Bone marrow (tissue), 2 donors: ENCODE measurements around the gene MINK1.
"Not testable (repeated sequence)": the region's sequence is repeated elsewhere in the genome, so short reads cannot be mapped to it uniquely, and the experiment has no call there.

Experiments
- DNase-seq, 2 donors: peaks; one replicate each; lab custom pipeline; 2025; lab: John Stamatoyannopoulos, UW

MINK1 gene

DNA sequence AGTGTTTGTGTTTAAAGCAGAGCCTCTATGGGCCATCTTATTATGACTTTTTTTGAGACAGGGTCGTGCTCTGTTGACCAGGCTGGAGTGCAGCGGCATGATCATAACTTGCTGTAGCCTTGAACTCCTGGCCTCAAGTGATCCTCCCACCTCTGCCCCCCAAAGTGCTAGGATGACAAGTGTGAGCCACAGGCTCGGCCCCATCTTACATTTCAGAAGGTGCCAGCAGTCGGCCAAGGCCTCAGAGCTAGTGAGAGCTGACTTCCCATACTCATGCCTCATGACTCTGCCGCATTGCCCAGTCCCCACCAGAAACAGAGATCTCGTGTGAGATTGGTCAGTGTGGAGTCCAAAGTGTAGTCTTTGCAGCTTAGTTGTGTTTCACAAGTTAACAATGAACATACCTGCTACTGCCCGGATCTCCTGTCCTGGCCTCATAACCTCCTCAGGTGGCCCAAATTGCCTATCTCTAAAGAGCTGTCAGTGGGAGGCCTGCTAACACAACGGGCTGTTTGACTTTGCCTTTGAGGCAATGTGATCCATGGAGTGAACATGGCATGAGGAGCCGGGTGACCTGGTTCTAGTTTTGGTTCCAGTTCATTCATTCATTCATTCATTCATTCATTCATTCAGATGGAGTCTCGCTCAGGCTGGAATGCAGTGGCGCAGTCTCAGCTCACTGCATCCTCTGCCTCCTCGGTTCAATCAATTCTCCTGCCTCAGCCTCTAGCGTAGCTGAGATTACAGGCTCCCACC lies 13.7 kb downstream of the MINK1 start:
- DNase-seq = no peak

DNA sequence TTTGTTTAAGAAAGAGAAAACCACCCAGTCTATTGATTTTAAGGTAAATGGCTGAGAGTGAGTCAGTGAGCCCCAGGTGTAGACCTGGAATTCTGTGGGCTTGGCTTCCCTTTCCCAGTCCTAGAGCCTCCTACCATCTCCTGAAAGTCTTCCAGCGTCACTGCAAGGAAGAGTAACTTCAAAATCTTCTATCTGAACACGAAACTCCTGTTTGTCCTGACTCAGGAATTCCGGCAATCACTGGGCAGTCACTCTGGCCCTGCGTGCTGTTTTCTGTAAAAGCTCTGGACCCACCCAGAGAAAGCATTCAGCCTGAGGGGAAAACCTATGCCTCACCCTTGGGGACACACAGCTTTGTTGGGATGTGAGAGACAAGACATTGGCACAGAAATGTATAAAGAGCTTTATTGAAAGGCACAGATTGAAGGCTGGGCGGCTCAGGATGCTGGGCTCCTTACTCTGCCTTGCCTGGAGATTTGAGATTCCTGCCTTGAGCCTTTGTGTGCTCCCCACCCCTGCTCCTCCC lies 15.9 kb downstream of the MINK1 start:
- no peak for DNase-seq

DNA sequence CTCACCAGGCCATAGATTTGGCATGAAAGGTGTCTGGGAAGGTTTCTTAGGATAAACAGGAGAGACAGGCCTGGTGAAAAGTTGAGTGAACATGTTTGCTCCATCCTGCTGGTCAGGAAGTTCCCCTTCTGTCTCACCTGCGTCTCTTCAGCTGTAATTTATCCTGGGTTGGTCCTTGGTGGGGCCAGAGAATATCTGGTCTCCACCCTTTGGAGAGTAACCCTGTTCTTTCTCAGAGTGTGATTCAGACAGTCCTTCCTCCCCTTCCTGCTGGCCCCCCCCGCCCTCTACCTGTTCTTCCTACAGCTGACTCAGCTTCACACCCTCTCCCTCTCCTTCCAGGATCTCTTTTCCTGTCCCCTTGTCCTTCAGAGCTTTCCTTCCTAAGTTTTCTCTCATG lies 17.1 kb downstream of the MINK1 start:
- no peak for DNase-seq

DNA sequence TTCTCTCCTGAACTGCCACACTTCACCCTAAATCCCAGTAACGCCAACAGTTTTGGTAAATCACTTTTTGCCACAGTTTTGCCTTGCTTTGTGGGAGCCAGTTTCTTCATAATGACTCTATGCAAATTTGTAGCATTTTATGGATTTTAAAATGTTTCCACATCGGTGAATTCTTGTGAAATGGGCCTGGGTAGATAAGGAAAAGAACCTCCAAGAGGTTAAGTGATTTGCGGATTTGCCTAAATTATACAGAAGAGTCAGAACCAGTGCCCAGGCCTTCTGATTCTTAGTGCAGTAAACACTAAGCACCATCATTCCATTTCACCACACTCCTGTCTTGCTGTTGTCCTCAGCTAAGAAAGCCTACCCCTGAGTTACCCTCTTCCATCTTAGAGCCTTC lies 17.9 kb downstream of the MINK1 start:
- DNase-seq = no peak

DNA sequence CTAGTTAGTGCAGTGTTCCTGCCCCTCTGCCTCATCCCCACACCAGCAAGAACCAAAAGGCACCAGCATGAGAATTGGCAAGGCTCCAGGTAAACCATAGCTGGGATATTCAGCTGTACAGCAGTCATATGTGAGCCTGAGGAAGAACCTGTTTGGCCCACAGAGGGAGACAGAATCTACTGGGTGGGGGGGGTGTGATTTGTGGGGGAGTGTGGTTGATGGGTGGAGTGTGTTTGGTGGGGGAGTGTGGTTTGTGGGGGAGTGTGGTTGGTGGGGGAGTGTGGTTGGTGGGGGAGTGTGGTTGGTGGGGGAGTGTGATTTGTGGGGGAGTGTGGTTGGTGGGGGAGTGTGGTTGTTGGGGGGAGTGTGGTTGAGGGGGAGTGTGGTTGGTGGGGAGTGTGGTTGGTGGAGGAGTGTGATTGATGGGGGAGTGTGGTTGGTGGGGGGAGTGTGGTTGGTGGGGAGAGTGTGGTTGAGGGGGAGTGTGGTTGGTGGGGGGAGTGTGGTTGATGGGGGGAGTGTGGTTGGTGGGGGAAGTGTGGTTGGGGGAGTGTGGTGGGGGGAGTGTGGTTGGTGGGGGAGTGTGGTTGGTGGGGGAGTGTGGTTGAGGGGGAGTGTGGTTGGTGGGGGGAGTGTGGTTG lies 19.5 kb downstream of the MINK1 start:
- DNase-seq = no peak

DNA sequence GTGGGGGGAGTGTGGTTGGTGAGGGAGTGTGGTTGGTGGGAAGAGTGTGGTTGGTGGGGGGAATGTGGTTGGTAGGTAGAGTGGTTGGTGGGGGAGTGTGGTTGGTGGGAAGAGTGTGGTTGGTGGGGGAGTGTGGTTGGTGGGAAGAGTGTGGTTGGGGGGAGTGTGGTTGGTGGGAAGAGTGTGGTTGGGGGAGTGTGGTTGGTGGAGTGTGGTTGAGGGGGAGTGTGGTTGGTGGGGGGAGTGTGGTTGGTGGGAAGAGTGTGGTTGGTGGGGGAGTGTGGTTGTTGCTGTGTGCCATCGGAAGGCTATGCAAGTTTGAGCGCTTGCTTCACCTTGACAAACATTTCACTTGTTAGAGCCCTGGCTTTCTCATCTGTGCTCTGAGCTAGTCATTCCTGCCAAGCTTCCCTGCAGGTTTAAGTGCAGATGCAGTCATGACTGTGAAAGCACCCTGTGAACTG lies 20.1 kb downstream of the MINK1 start:
- no peak for DNase-seq

DNA sequence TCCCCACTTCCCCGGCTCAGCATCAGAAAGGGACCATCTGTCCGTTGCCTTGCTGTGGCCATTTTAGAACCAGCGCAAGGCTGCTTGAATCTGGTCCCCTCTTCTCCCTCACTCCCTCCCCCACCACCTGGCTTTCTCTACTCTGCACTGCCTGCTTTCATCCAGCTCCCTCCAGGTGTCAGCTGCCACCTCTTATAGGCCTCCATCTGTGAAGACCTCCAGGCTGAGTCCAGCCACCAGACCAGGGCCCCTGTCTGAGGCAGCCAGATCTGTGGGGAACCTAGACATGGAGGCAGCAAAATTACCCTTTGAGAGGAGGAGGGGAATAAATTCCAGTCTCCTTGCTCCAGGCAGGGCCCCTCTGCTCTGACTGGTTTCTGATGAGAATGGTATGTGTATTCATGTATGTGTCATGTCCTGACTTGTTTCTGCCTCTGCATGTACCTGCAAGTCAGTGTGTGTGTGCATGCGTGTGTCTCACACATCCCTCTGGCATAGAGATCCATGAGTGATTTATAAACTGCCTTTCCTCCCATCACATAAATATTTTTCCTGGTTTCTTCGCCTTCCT lies 21.1 kb downstream of the MINK1 start:
- no peak for DNase-seq

DNA sequence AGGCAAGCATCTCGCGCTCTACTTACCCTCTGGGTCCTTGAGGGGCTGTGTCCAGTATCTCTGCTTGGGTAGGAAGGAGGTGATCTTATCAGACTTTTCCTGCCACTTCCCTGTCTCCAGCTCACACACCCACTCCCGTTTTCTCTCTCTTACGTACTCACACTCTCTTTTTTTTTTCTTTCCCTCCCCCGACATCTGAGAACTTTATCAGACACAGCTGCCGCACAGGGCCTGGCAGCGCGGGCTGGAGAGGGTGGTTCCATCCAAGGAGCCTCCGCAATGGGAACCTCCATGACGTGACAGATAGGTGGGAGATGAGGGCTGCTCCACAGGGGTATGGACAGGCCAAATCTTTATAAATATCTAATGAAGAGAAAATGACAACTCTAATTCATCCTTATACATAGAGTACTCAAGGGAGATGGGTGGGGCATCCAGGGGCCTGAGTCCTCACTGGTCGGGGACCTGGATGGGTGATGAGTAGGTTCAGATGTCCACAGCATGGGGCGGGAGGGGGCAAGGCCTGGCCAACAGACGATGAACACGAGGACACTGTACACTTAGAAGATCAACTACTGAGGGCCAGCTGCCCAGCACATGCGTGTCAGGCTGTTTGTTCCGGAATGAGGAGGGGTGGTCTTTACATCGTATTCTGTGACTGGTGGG lies 23.3 kb downstream of the MINK1 start:
- DNase-seq = no peak

DNA sequence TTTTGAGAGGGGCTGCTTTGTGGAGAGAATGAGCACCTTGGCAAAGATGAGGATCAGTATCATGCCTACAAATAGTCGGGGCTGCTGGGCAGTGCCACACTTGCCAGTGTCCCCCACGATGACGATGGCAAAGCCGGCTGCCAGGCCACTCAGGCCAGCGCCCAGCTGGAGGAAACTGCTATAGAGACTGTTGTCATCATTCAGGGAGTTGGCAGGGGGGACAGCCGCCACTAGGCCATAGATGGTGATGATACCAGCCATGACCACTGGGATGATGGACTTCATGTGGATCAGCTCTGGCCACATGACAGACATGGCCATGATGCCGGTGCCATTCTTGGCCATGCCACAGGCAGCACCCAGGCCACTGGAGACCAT lies 23.8 kb downstream of the MINK1 start:
- no peak for DNase-seq

DNA sequence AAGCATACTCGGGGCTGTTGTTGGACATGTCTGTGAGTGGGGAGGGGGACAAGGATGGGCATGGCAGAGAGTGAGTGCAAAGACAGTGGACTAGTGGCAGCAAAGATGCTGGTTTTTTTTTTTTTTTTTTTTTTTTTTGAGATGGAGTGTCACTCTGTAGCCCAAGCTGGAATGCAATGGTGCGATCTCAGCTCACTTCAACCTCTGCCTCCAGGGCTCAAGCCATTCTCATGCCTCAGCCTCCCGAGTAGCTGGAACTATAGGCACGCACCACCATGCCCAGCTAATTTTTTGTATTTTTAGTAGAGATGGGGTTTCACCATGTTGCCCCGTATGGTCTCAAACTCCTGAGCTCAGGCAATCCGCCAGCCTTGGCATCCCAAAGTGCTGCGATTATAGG lies 24.2 kb downstream of the MINK1 start:
- not testable (repeated sequence) for DNase-seq

DNA sequence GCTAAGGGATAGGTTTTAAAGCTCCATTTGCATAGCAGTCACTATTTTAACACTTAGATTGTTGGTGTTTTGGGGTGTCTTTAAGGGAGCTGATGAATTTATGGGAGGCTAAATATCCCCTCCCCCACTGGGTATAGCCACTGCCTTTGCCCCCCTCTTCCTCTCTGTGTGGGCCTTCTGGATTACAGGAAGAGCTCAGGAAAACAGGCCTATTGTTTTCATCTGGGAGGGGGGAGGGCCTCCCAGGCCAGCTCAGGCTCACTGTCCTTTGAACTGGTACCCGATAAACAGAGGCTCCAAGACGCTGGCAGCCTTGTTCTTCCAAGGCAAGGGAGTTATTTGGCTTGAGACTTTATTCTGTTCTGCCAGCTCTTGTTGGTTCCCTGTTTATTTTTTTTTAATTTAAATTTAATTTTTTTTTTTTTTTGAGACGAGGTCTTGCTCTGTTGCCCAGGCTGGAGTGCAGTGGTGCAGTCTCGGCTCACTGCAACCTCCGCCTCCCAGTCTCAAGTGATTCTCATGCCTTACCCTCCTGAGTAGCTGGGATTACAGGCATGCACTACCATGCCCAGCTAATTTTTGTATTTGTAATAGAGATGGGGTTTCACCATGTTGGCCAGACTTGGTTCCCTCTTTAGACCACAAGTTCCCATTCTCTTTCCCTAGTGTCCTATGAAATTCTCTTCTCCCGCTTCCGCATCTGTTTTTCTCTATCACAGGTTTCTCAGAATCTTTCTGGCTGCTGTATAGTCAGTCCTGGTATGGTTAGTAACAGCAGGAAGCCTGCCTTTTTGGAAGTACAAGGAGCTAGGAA lies 25.1 kb downstream of the MINK1 start:
- DNase-seq = no peak

DNA sequence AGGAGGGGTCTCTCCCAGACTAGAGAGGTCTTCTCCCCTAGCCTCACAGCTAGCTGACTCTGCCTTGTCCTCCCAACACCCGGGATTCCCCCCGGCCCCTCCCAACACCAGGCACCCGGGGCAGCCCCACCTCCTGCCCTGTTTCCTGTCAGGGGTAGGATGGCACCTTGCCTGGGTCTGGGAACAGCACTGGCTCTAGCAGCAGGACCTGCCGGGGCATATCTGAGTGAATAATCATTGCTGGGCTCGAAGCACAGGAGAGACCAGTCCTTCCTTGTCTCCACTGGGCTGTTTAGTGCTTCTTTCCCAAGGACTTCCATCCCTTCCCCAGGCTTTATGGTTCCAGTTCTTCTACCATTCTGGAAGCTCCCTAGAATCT lies 25.7 kb downstream of the MINK1 start:
- DNase-seq = no peak

DNA sequence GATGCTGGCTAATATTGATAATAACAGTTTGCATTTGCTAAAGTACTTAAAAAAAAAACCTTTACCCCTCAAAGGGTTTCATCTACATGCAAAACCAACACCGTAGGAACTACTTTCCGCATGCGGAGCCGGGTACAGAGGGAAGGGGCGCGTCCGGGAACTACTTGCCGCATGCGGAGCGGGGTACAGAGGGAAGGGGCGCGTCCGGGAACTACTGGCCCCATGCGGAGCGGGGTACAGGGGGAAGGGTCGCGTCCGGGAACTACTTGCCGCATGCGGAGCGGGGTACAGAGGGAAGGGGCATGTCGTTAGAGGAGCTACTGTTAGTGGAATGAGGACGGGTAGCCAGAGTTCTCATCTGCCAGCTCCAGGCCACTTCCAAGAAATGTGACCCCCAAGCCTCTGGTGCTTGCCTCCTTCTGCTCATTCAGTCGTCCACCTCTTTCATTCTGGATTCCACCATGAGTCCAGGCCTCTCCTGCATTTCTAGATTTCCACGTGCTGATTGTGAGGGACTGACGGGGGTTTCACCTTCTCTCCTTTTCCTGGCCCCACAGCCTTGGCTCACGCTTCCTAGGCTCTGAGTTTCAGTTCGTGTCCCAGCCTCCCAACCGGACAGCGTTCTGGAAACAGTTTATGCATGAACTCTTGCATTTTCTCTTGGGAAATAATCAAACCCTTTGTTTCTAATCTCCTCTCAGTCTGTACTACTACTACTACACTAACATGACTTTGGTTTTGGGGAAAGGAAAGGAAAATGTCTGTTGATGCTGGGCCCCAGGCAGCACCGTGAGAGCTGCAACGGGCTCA lies 26.9 kb downstream of the MINK1 start:
- no peak for DNase-seq

DNA sequence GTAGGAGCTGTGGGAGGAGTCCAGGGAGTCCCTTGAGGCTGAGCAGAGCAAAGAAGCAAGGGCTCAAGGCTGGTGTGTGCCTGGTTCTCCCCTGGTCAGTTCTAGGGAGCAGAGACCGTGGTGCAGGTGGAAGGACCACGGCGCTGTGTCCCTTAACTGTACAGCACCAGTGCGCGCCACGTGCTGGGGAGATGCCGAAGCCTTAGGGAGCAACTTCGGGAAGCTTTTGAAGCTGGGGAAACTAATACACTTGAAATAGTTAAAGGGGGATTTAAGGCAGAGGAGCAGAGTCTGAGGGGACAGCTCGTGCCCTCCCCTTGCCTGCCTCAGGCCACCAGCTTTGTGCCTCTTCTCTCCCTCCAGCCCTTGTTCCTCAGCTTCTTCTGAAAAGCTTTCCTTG lies 27.5 kb downstream of the MINK1 start:
- DNase-seq = no peak

DNA sequence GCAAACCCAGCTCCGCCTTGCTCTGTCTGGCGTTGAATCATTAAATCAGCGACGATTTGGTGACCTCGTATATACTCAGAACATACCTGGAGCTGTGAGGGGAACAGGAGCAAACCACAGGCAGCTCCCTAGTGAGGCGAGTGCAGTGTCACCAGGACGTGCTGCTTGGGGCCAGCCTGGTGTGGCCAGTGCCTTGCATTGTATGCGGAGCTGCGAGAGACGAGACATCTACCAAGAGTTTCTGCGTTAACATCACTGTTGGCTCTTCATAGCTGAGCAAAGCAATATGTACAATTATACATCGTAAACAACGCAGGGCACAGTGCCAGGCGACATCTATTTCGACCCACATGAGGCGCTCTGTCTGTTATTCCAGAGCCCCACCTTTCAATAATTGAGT lies 27.9 kb downstream of the MINK1 start:
- DNase-seq = no peak

DNA sequence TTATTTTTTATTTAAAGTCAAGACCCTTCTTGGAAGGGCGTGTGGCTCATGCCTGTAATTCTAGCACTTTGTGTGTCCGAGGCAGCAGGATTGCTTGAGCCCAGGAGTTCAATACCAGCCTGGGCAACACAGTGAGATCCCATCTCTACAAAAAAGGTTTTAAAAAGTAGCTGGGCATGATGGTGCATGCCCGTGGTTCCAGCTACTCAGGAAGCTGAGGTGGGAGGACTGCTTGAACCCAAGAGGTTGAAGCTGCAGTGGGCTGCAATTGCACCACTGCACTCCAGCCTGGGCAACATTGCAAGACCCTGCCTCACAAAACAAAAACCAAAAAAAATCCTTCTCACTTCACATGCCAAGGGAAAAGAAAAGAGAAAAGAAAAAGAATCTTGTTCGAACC lies 29.6 kb downstream of the MINK1 start:
- DNase-seq = no peak

DNA sequence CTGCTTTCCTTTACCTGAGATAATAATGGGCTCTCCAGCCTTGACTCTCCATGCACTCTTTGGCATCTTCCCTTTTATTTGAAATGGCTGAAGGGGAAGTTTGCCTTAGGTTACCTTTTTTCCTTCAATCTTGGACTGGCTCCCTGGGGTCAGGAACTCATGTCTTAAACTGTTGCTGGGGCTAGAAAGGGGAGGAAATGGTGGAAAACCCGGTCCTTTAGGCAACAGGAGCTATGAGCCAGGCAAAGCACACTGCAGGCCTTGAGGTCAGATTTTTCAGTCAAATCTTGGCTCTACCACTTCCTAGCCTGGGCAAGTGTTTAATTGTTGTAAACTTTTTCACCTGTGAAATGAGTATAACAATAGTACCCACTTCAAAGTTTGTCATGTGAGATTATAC lies 30.2 kb downstream of the MINK1 start:
- DNase-seq = no peak

DNA sequence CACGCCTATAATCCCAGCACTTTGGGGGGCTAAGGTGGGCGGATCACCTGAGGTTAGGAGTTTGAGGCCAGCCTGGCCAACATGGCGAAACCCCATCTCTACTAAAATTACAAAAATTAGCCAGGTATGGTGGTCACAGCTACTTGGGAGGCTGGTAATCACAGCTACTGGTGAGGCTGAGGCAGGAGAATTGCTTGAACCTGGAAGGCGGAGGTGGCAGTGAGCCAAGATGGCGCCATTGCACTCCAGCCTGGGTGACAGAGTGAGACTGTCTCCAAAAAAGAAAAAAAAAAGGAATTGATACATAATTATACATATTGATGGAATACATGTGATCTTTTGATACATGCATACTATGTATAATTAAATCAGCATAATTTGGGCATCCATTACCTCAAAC lies 34.4 kb downstream of the MINK1 start:
- not testable (repeated sequence) for DNase-seq

DNA sequence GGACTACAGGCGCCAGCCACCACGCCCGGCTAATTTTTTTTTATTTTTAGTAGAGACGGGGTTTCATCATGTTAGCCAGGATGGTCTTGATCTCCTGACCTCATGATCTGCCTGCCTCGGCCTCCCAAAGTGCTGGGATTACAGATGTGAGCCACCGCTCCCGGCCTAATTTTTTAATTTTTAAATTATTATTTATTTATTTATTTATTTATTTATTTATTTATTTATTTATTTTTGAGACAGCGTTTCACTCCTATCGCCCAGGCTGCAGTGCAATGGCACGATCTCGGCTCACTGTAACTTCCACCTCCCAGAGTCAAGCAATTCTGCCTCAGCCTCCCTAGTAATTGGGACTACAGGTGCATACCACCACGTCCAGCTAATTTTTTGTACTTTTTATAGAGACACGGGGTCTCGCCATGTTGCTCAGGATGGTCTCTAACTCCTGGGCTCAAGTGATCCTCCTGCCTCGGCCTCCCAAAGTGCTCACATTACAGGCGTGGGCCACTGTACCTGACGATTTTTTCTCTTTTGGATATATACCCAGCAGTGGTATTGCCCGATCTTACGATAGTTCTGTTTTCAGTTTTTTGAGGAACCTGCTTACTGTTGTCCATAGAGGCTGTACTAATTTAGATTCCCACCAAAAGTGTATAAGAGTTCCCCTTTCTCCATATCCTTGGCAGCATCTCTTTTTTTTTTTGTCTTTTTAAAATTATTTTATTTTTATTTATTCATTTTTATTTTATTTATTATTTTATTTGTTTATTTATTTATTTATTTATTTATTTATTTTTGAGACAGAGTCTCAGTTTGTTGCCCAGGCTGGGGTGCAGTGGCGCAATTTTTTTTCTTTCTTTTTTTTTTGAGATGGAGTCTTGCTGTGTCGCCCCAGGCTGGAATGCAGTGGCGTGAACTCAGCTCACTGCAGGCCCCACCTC lies 36.2 kb downstream of the MINK1 start:
- DNase-seq = not testable (repeated sequence)

DNA sequence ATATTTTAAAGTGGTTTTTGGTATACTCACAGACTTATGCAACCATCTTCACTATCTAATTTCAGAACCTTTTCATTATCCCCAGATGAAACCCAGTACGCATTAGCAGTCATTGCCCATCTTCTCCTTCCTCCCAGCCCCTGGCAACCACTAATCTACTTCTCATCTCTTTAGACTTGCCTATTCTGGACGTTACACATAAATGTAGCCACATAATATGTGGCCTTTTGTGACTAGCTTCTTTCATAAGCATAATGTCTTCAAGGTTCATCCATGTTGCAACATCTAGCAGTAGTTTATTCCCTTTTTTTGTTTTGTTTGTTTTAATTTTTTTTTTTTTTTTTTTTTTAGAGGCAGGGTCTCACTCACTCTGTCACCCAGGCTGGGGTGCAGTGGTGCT lies 37.7 kb downstream of the MINK1 start:
- DNase-seq = no peak
